ENCODE measurements around the gene BUB1. TPM values are rescaled to one million over a fixed set of nuclear protein-coding genes. Genes with fewer than 3 reads are reported as not detected.
"Not testable (repeated sequence)": the region's sequence is repeated elsewhere in the genome, so short reads cannot be mapped to it uniquely, and the experiment has no call there.

The BUB1 gene
- total RNA-seq, 1 donor from 2014 or later, result 14.5 TPM

DNA sequence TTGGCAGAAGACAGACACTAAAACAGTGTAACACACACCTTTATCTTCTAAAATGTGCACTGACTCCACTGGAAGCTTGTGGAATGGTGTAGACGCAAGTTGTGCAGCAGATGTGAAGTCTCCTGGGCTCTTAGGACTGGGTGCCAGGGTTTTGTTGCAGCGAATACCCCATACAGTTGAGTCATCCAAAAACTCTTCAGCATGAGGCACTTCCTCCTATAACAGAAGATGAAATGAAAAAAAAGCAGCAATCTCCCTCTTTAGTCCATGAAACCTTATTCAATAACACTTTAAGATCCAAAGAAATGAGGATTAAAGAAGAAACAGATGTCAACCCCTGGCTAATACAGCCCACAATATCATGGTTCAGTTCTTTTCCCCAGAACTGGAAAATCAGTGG, 22.2 kb downstream of the BUB1 start:
- no peak for DNase-seq

DNA sequence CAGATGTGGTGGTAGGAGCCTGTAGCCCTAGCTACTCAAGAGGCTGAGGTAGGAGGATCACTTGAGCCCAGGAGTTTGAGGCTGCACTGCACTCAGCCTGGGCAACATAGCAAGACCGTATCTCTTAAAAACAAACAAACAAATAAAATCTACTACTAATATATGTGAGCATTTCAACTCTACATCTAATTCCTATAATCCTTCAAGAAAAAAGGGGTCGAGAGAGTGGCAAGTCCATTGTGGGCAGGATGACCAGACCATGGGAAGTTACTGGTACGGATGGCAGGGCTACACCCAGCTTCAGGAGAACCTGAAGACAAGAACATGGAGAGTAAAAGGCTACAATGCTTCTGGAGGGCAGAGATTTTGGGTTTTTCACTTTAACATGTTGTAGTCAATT, 24.0 kb downstream of the BUB1 start:
- DNase-seq, result no peak

DNA sequence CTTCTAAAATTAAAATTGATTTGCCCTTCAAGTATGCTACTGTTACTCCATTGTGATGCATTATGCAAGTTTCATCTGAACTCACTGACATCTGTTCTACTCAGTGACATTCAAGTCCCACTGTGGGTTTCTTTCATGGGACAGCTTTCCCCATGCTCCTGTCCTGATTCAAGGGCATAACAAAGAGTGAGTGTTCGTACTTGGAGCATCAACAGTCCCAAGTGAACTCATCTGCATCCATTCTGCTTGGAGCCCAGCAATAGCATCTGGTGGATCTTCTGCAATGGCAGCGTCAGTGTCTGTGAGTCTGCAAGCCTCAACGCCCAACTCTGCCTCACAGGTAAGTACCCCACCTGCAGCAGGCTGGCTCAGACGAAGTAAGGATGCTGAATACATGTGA, 27.5 kb downstream of the BUB1 start:
- no peak for DNase-seq

DNA sequence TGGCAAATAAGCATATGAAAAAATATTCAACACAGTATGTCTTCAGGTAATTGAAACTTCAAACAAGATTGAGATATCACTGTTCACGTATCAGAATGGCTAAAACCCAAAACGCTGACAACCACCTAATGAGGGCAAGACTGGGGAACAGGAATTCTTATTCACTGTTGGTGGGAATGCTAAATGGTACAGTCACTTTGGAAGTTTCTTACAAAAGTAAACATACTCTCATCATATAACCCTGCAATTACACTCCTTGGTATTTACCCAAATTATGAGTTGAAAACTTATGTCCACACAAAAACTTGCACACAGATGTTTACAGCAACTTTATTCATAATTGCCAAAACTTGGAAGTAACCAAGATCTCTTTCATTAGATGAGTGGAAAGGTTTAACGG, 30.1 kb downstream of the BUB1 start:
- DNase-seq, result no peak

DNA sequence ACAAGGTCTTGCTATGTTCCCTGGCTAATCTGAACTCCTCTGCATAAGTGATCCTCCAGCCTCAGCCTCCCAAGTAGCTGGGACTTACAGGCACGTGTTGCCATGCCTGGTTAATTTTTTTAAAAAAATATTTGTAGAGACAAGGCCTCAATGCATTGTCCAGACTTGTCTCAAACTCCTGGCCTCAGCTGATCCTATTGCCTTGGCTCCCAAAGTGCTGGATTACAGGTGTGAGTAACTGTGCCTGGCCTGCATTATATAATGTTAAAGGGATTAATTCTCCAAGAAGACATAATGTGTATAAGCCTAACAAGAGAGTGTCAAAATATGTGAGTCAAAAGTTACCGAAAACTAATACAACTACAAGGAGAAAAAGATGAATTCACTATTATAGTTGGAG, 32.2 kb downstream of the BUB1 start:
- DNase-seq, result no peak

DNA sequence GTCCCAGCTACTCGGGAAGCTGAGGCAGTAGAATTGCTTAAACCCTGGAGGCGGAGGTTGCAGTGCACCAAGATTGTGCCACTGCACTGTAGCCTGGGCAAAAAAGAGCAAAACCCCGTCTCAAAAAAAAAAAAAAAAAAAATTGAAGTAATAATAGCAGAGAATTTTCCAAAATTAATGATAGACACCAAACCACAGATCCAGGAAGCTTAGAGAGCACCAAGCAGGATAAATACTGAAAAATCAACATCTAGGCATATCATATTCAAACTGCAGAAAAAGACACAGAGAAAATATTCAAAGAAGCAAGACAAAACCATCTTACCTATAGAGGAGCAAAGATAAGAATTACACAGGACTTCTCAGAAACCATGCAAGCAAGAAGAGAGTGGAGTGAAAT, 33.5 kb downstream of the BUB1 start:
- no peak for DNase-seq

DNA sequence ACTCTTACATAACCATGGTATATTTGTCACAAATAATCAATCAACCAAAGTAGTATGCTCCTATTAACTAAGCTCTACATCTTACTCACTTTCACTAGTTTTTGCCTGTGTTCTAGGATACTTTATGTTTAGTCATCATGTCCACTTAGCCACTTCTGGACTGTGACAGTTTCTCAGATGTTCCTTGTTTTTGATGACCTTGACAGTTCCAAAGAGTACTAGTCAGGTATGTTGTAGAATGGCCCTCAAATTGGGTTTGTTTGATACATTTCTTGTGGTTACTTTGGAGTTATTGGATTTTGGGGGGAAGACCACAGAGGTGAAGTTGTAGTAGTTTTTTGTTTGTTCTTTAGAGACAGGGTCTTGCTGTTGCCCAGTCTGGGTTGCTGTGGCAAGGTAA, 35.5 kb downstream of the BUB1 start:
- no peak for DNase-seq

DNA sequence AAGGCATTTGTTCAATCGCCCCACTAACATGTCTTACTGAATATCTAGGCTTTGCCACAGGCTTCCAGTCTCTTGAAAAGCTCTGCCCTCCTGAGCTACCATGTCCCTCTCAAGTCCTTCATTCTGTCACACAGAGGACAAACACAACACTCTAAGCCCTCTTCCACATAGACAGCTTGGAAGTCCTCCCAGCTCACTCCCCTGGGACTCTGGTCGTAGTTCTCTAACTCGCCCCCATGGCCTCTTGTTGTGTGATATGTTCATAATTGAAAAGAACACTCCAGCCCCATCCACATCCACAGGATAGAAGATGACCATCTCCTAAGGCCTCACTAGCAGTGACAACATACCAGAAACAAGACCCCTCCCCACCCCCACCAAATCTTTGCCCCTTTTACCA, 37.9 kb downstream of the BUB1 start:
- DNase-seq, result no peak

DNA sequence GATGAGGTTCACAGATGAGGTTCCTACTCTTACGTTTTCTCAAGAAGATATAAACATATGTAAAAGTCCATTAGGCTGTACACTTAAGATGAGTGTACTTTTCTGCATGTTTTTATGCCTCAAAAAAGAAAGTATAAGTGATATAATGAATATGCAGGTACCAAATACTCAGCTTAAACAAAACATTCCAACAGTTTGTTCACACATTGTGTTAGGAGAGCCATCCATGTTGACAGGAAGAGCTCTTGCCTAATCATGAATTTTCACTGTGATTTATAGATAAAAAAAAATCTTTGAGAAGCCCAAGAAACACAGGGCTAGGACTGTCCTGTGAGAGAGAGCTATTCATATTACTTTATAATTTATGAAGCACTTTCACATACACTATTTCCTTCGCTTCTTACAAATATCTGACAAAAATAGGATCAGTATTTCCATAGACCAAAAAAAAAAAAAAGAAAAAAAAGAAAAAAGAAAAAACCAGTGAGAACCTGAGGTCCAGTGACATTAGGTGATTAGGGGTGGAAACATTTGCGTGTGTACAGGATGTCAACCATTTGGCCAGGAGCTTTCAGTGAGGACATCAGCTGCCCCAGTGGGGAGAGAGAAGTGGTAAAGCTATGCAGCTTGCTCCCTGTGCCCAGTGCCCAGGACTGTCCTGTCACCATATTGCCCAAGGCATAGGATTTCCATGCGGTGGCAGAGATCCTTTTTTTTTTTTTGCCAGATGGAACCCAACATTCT, 38.7 kb downstream of the BUB1 start:
- no peak for DNase-seq

DNA sequence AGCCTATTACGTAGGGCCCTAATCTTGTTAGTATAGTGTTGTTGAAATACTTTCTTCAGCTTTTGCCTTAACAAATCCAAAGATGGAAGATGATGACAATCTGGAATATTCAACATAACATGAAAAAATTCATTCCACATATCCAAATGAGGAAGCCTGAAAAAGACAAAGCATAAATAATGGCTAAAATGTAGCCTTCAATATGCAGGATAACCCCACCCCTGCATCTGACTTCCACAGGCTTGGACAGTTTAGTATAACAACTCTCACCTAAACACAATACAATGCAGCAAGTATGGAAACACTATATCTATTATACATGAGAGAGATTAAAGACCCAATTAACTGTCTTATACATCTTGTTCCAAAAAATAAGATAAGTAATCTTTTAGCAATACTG, 39.9 kb downstream of the BUB1 start:
- no peak for DNase-seq

DNA sequence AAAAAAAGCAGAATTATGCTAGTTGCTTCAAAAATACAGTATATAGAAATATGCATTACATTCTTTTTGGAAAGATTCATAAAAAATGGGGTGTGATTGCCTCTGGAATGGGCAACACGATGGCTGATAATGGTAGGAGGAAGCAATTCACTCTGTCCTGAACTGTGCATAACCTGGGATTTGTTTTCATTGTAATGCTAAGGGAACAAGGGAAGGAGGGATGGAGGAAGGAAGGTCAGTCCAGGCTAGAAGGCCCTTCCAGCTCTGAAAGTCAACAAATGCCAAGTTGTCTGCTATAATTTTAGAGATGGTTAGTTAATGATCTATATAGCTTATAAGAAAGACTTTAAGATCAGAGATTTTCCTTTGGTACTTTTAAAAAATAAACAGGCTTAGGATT, 40.8 kb downstream of the BUB1 start:
- DNase-seq, result no peak

DNA sequence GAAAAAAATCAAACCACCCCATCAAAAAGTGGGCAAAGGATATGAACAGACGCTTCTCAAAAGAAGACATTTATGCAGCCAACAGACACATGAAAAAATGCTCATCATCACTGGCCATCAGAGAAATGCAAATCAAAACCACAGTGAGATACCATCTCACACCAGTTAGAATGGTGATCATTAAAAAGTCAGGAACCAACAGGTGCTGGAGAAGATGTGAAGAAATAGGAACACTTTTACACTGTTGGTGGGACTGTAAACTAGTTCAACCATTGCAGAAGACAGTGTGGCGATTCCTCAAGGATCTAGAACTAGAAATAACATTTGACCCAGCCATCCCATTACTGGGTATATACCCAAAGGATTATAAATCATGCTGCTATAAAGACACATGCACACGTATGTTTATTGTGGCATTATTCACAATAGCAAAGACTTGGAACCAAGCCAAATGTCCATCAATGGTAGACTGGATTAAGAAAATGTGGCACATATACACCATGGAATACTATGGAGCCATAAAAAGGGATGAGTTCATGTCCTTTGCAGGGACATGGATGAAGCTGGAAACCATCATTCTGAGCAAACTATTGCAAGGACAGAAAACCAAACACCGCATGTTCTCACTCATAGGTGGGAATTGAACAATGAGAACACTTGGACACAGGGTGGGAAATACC, 41.8 kb downstream of the BUB1 start:
- DNase-seq, result not testable (repeated sequence)

DNA sequence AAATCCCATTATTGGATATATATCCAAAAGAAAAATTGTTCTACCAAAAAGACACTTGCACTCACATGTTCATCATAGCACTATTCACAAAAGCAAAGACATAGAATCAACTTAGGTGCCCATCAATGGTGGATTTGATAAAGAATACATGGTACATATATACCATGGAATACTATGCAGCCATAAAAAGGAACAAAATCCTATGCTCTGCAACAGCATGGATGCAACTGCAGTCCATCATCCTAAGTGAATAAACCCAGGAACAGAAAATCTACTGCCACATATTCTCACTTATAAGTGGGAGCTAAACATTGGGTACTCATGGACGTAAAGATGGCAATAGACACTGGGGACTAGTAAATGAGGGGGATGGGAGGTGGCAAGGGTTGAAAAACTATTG, 50.5 kb downstream of the BUB1 start:
- DNase-seq, result not testable (repeated sequence)

DNA sequence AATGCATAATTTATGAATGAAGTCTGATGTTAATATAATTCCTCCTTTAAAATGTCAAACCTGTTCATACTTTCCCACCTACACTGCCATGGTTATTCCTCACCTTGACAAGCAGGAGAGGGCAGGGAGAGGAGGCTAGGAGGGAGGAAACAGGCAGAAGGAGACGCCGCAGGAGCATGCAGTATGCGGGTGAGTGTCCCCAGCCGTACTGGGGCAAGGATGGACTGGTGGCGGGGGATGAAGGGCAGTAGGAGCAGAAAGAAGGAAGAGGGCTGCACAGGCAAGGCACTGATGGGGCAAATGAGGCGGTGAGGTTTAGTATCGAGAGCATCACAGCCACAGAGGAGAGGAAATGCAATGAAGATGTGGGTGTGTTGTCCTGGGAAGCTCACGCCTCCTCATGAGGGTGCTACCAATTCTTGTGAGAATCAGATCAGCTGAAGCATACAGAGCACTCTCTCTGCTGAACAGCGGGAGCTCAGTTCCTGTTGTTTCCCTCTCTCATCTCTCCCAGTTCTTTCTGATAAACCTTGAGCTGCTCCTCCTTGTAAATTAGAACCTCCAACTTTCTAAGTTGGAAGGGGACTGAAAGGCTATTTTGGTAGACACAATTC, 58.4 kb downstream of the BUB1 start:
- DNase-seq, result not testable (repeated sequence)

DNA sequence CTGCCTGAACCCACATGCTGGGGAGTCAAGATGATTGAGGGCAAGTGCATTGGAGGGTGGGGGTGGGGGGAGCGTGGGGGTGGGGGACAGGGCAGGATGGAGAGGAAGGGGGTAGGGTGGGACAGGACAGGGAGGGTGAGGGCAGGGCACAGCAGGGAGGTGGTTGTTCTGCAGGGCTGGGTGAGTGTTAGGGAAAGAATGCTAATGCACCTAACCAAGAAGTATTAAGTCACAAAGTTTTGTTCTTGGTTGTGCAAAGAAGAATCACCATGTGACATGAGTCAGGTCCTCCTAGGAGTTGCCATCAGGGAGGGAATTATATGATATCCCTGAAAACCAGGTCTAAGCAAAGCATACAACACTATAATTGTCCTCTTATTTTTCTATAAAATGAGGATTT, 63.9 kb downstream of the BUB1 start:
- not testable (repeated sequence) for DNase-seq

DNA sequence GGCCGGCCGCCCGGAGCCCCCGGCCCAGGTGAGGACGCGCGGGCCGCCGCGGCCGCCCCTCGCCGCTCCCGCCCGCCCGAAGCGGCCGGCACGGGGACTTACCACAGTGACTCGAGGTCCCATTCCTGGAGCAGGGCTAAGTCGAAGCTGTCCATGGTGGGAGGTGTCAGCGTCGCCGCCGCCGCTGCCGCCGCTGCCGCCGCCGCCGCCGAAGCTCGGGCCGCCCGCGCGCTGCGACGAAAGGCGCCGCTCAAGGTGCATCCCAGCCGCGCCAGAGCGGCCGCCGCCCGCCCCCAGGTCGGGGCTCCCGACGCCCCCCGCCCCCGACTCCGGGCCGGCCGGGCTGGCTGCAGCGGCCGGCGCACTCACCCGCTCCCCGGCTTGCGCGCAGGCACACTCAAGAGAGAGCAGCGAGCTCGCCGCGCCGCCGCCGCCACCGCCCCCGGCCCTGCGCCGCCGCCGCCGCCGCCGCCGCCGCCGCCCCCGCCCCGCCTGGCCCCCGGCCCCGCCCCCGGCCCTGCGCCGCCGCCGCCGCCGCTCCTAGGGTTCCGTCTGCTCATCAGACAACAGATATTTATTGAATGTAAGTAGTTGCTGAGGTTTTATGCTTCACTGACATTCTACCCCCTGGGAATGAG, 67.1 kb downstream of the BUB1 start:
- not testable (repeated sequence) for DNase-seq

DNA sequence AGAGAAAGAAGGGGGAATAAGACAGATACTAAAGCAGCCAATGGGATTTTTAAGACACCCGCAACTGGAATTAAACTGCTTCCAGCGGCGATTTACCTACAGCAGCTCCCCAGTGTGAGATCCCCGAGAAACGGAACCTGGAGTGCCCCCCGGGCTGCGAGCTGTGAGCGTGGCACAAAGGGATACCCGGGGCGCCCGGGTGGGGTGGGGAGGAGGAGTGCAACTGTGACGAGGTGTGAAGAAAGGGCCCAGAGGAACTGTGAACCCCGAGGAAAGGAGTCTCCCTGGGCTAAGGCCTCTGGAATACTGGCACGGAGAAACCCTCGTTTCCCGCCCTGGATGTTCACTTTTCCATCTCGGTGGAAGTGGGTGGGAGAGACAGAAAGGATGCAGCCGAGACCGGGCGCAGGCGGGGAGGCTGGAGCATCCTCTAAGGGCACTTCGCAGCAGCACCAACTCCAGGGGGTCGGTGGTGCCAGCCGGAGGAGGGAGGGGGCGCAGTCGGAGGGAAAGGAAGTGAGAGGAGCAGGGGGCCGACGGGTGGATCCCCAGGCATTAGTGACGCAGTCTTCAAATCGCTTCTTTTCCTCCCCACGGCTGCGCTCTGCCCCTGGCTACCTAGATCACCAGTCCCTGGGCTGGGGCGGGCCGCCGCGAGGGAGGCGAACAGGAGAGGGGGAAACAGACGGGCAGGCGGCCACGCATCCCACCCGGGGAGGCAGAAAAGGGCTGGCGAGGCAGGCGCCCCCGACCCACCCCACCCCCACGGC, 67.8 kb downstream of the BUB1 start:
- not testable (repeated sequence) for DNase-seq

DNA sequence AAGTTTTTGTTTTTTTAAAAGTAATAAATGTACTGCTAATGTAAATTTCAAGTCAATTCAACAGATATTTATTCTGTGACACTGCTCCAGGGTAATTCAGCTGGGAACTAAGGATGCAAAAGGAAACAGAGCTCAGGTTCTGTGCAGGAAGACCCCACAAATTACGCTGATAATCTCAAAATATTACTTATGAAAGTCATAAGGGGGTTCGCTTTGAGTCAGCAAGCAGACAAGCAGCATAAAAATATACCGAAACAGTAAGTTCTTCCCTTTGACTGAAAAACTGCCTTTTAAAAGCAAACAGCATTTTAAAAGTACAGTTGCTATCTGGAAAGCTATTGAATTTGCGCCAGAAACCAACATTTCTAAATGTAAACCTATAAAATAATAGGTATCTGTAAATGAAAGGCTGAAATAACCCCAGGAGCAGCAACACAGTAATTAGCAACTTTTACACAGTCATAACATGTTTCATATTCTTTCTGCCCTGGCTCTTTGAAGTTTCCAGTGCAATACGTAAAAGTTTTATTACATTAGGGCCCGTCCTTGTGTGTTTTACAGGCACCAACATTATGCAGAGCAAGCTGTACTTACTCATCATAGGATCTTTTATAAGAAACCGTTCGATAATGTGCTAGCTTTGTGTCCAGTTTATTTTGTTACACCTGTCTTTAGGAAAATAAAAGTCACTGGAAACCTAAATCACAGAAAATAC, 68.9 kb downstream of the BUB1 start:
- not testable (repeated sequence) for DNase-seq

DNA sequence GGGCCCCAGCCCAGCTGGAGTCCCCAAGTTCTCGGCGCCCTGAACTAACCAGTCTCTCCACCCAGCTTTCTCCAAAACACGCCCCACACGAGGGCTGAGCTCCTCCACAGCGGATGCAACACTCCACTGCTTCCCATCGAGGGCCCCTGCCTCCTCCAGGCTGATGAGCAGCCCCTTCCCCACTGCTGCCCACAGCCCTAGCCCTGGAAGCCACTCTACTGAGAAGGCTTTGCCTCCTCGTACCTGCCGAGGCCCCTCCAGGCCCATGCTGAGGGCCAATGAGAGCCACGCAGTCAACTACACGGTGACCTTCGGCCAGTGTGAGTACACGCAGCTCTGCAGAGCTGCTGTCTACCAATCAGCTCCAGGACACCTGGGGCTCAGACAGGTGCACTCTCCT, 72.8 kb downstream of the BUB1 start:
- DNase-seq, result not testable (repeated sequence)

DNA sequence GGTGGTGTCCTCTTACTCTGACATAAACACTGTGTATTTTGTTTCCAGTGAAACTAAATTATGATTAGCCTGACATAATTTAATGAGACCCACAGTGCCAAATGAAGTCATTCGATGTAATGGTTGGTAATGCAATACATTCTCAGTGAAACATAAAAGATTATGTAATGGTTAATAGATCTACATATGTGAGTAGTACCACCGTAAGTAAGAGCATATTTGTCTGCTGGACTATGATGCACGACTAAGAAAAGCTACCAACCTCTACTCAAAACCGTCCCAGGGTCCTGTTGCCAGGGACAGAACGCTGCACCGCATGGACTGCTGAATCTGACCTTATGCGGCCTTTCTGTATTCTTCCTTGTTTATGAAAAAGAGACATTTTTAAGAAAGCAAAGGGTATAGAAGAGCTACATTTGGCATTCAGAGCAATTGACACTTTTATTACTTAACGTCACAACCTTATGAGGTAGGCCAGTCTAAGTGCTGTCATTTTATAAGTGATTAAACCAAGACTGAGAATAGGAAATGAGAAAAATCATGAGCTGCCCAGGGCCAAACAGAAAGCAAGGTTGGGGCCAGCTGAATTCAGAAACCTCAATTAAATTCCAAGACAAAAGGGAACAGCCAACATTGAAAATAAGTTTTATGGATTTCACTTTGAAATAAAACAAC, 73.8 kb downstream of the BUB1 start:
- DNase-seq, result not testable (repeated sequence)

DNA sequence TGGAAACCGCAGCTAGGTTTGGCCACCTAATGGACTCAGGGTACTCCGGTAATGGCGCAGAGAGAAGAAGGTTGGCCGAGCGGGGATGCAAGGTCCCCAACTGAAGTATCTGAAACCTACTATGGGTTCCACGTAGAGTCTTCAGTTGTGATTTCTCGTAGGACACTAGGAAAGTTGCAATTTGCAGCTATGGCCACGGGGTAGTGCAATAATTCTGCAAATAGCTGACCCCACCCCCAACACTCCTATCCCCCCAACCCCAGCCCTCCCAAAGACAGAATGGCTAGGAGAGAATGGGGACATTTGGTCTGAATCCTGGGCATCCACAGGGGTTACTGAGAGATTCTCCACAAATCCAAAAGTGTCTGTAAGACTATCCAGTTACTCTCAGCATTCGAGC, 75.7 kb downstream of the BUB1 start:
- DNase-seq, result not testable (repeated sequence)
